PC-9 (cell line): ENCODE data around the gene TMCC1.

Experiments
- CTCF ChIP-seq: fragments of 200-600 bp; sonication (generic); conservative IDR thresholded peaks from 2 replicates; pipeline ENCODE4 v1.6.1; 2017; ENCODE audit warnings: mixed run types, antibody characterized with exemption, mild to moderate bottlenecking, moderate library complexity
- EZH2 ChIP-seq: fragments of 200-600 bp; sonication (generic); IDR thresholded peaks from 2 replicates; pipeline ENCODE4 v1.8.0; 2017; ENCODE audit warnings: antibody characterized with exemption, low read depth

- TF ChIP-seq CTCF (no peak), EZH2 (no peak)
Measured at GRCh38 chr3:129855832-129856419, 37.6 kb downstream of the TMCC1 start.
